Body of pancreas (tissue), 4 donors: Measurements from ENCODE around the gene CBL. TPM values are rescaled to one million over a fixed set of nuclear protein-coding genes. Genes with fewer than 3 reads are reported as not detected.

Experiments
- ATAC-seq: fragments of 150-250 bp; one replicate; pipeline ENCODE4 v1.9.1; 2016
- DNase-seq, 4 donors: peaks; one replicate each; pipeline ENCODE4 v3.0.0-alpha.2; 2019
- H3K27ac ChIP-seq, 4 donors: fragments of 200-600 bp; sonication (generic); 1 replicate in 3 of 4; 2 replicates in 1 of 4; pipeline versions ENCODE4 v1.5.1 to v1.6.1; 2016 to 2019; ENCODE audit warnings: mild to moderate bottlenecking in 1 of 4, mixed read lengths in 1 of 4, moderate library complexity in 1 of 4
- H3K27me3 ChIP-seq, 2 donors: fragments of 200-600 bp; sonication (generic); one replicate each; pipeline ENCODE4 v1.6.0; 2016; ENCODE audit warnings: mild to moderate bottlenecking in 1 of 2
- H3K36me3 ChIP-seq, 2 donors: fragments of 200-600 bp; sonication (generic); replicated peaks in 1 of 2; 2 replicates each; pipeline ENCODE4 v1.5.1; 2016; ENCODE audit warnings: low read depth in 2 of 2; ENCODE audit not compliant: insufficient read depth in 1 of 2
- H3K4me1 ChIP-seq: fragments of 200-600 bp; sonication (generic); one replicate; pipeline ENCODE4 v1.6.0; 2016
- H3K4me3 ChIP-seq, 2 donors: fragments of 200-600 bp; sonication (generic); 1 replicate in 1 of 2; 2 replicates in 1 of 2; pipeline ENCODE4 v1.5.1; 2016 to 2019
- H3K9me3 ChIP-seq, 3 donors: fragments of 200-600 bp; sonication (generic); 1 replicate in 2 of 3; 2 replicates in 1 of 3; pipeline ENCODE4 v1.5.1; 2016
- CTCF ChIP-seq, 7 experiments: fragments of 450-650 bp in 4 of 7; fragments of 200-600 bp in 3 of 7; sonication (generic) in 3 of 7; IDR thresholded peaks; one replicate each; pipeline ENCODE4 v1.5.1; 2016 to 2019; ENCODE audit warnings: antibody characterized with exemption in 7 of 7
- POLR2A ChIP-seq, 3 donors: fragments of 450-650 bp; IDR thresholded peaks; one replicate each; pipeline ENCODE4 v1.6.1; 2016; ENCODE audit warnings: antibody characterized with exemption in 3 of 3, mild to moderate bottlenecking in 2 of 3
- WGBS, 2 donors: methylation state at CpG; one replicate each; pipeline ENCODE4 v1.1.5; 2017; 5-methylcytosine and 5-hydroxymethylcytosine counted together
- intact Hi-C: fragments of 100-400 bp; cut with DNase I; formaldehyde crosslinking; loops from one replicate; pipeline ENCODE4 v1.15.1; 2023
- total RNA-seq, 2 donors: library from RNA; depleted of rRNA; stranded (reverse); fragments of >200 nt; gene quantifications; one replicate each; pipeline ENCODE4 v1.1.0, GENCODE V29; 2016

CBL gene
- total RNA-seq, result 1 to 10 TPM; 3.0 to 6.5 TPM

DNA sequence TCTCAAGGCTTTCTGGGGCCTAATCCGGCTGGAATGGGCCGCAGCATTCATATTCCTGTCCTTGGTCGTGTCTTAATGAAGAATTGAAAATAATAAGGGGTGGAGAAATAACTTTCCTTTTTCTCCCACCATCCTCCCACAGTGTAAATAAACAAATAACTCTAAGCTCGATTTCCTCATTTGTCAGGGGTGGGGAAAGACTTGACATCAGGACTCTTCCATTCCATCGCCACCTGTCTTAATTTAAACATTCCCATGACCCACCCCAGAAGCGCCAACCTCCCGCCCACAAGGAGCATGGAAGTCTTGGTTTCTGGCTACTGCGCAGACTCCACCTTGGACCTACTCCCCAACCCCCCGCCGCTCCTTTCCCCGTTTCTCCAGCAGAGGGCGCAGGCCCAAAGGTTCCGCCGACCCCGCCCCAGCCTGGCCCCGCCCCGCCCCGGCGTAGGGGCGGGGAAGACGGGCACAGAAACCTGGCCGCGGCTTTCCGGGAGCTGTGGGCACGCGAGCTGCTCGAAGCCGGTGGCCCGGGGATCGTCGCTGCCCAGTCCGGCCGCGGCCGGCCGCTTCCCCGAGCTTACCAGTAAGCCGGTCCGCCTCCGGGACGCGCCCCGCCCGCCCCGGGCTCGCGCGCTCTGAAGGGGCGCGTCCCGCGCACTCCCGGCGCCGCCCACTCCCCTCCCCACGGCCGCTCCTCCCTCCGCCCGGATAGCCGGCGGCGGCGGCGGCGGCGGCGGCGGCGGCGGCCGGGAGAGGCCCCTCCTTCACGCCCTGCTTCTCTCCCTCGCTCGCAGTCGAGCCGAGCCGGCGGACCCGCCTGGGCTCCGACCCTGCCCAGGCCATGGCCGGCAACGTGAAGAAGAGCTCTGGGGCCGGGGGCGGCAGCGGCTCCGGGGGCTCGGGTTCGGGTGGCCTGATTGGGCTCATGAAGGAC is at the start of gene CBL:
TSS of gene CBL (plus strand) at position 766 of the 937 bp plus-strand sequence. CDS start at position 845, 79 bp downstream.
- Histone ChIP-seq H3K9me3 (no peaks in the 10 kb centered on the region), H3K36me3 (no peaks in the 10 kb centered on the region), H3K27ac (peak within 1 kb of the TSS; percentile 87 to 96 (median 92)), H3K4me3 (peak within 1 kb of the TSS; percentile 92 to 100), H3K27me3 (no peaks in the 10 kb centered on the region), H3K4me1 (peaks cover 16% of the 10 kb centered on the region)
- ATAC-seq (peak; percentile 94), DNase-seq (peak; percentile 95 to 97 (median 96))
- intact Hi-C loops, result loop anchor here (10.0 kb wide), 1 partner anchor 169 kb away; no protein-coding TSS in a partner anchor
- 0 to 2% methylated on average over 11 to 34 of the region's 88 CpGs for WGBS, 2 donors
- TF ChIP-seq POLR2A (IDR thresholded peaks at IDR 0.05), result peak; percentile 41 to 57 (median 55)
- peak; percentile 89 to 98 (median 92) for TF ChIP-seq CTCF (IDR thresholded peaks at IDR 0.05)

- intact Hi-C loops, result no loop called here
- H3K9me3 ChIP-seq, result no peaks in the 10 kb centered on the region
- no peak overlapping the region for H3K27ac ChIP-seq
- no peaks in the 10 kb centered on the region for H3K36me3 ChIP-seq
- WGBS, 2 donors, result 67 to 100% methylated on average over 1 to 10 of the region's 10 CpGs
- no peaks in the 10 kb centered on the region for H3K27me3 ChIP-seq
- DNase-seq (no peak), ATAC-seq (no peak)
- no peaks in the 10 kb centered on the region for H3K4me1 ChIP-seq
- TF ChIP-seq CTCF (IDR thresholded peaks at IDR 0.05), result no peak
- no peak for TF ChIP-seq POLR2A (IDR thresholded peaks at IDR 0.05)
- H3K4me3 ChIP-seq, result no peak overlapping the region
Observed at GRCh38 chr11:119156496-119156895, 49.6 kb upstream of the CBL start.

GRCh38 chr11:119157063-119157462 is 49.1 kb upstream of the CBL start:
- intact Hi-C loops, result no loop called here
- Histone ChIP-seq H3K27me3 (no peaks in the 10 kb centered on the region), H3K9me3 (no peaks in the 10 kb centered on the region), H3K4me3 (no peak overlapping the region), H3K4me1 (no peaks in the 10 kb centered on the region), H3K36me3 (no peaks in the 10 kb centered on the region), H3K27ac (no peak overlapping the region)
- DNase-seq (peak in 1 of 4 donors; percentile 34), ATAC-seq (no peak)
- WGBS, 2 donors, result 35 to 41% methylated on average over 3 of the region's 3 CpGs
- no peak for TF ChIP-seq POLR2A (IDR thresholded peaks at IDR 0.05)
- no peak for TF ChIP-seq CTCF (IDR thresholded peaks at IDR 0.05)

DNA sequence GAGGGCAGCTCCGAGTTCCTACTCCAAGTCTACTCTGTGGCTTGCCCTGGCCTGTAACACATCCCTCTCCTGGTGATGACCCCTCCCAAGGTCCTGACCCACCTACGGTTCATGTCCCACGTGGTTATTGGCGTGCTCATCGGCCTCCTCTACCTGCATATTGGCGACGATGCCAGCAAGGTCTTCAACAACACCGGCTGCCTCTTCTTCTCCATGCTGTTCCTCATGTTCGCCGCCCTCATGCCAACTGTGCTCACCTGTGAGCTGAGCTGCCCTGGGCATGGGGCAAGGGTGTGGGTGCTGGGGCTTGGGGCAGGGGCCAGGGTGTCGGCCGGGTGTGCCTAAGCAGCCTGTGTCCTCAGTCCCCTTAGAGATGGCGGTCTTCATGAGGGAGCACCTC is 47.7 kb upstream of the CBL start:
- H3K36me3 ChIP-seq, result no peaks in the 10 kb centered on the region
- no peaks in the 10 kb centered on the region for H3K4me1 ChIP-seq
- DNase-seq (no peak), ATAC-seq (no peak)
- intact Hi-C loops, result no loop called here
- WGBS, 2 donors, result 85 to 87% methylated on average over 13 of the region's 13 CpGs
- TF ChIP-seq CTCF (IDR thresholded peaks at IDR 0.05) (no peak), POLR2A (IDR thresholded peaks at IDR 0.05) (no peak)
- H3K27me3 ChIP-seq, result no peaks in the 10 kb centered on the region
- no peak overlapping the region for H3K4me3 ChIP-seq
- H3K9me3 ChIP-seq, result no peaks in the 10 kb centered on the region
- no peak overlapping the region for H3K27ac ChIP-seq
